CD8-positive, alpha-beta memory T cell (primary cell): ENCODE data around the gene LGR6. TPM values are rescaled to one million over a fixed set of nuclear protein-coding genes. Genes with fewer than 3 reads are reported as not detected.

ENCODE experiments used
- CTCF ChIA-PET: fragments of 350-600 bp; sonication (Branson Sonifier 250); formaldehyde crosslinking; loops from one replicate; lab custom pipeline; 2021; ENCODE audit warnings: antibody characterized with exemption; lab: Charles Lee
- POLR2A ChIA-PET: fragments of 350-600 bp; sonication (Branson Sonifier 250); formaldehyde crosslinking; loops from one replicate; lab custom pipeline; 2021; ENCODE audit warnings: antibody characterized with exemption; lab: Charles Lee
- DNase-seq, 5 donors: peaks; one replicate each; pipeline versions ENCODE4 v3.0.0 to v3.0.0-alpha.2; 2020 to 2022; ENCODE audit warnings: mixed read lengths in 1 of 5
- H3K27ac ChIP-seq: one replicate; pipeline ENCODE4 v1.7.0; 2013; ENCODE audit warnings: low read depth, mild to moderate bottlenecking, low read length, moderate library complexity
- H3K27me3 ChIP-seq: 2 replicates; pipeline ENCODE4 v1.7.0; 2013; ENCODE audit warnings: low read length, mild to moderate bottlenecking; ENCODE audit not compliant: insufficient read depth, poor library complexity, severe bottlenecking
- H3K36me3 ChIP-seq: 2 replicates; pipeline ENCODE4 v1.7.0; 2013; ENCODE audit warnings: mild to moderate bottlenecking, low read length, moderate library complexity; ENCODE audit not compliant: insufficient read depth
- H3K4me1 ChIP-seq: 2 replicates; pipeline ENCODE4 v1.7.0; 2013; ENCODE audit warnings: mild to moderate bottlenecking, low read length, moderate library complexity; ENCODE audit not compliant: insufficient read depth
- H3K4me3 ChIP-seq: 2 replicates; pipeline ENCODE4 v1.7.0; 2013; ENCODE audit warnings: mild to moderate bottlenecking, low read length
- H3K9me3 ChIP-seq: 2 replicates; pipeline ENCODE4 v1.7.0; 2013; ENCODE audit warnings: mild to moderate bottlenecking, low read length
- H3K27ac Mint-ChIP-seq, 8 donors: one replicate each; pipeline ENCODE4 v1.8.0; 2020 to 2021; ENCODE audit warnings: mixed read lengths in 8 of 8, mild to moderate bottlenecking in 6 of 8, inconsistent platforms in 3 of 8, moderate library complexity in 3 of 8
- H3K27me3 Mint-ChIP-seq, 2 donors: one replicate each; pipeline ENCODE4 v1.8.0; 2020 to 2021; ENCODE audit warnings: mixed read lengths in 2 of 2, mild to moderate bottlenecking in 1 of 2, moderate library complexity in 1 of 2
- H3K36me3 Mint-ChIP-seq, 3 donors: one replicate each; pipeline ENCODE4 v1.8.0; 2020 to 2021; ENCODE audit warnings: mixed read lengths in 3 of 3, inconsistent platforms in 1 of 3, mild to moderate bottlenecking in 1 of 3
- H3K4me1 Mint-ChIP-seq, 3 donors: one replicate each; pipeline ENCODE4 v1.8.0; 2020 to 2021; ENCODE audit warnings: mixed read lengths in 3 of 3, inconsistent platforms in 1 of 3, mild to moderate bottlenecking in 1 of 3
- H3K4me3 Mint-ChIP-seq, 7 donors: one replicate each; pipeline ENCODE4 v1.8.0; 2020 to 2021; ENCODE audit warnings: mixed read lengths in 7 of 7, mild to moderate bottlenecking in 6 of 7, moderate library complexity in 4 of 7, inconsistent platforms in 2 of 7
- H3K9me3 Mint-ChIP-seq, 5 donors: one replicate each; pipeline ENCODE4 v1.8.0; 2020 to 2022; ENCODE audit warnings: mixed read lengths in 5 of 5, mild to moderate bottlenecking in 3 of 5, moderate library complexity in 2 of 5, inconsistent platforms in 1 of 5
- polyA plus RNA-seq: library from polyadenylated mRNA; unstranded; fragments of 300-500 nt; fragmentation: Illumina TruSeq; gene quantifications from one replicate; pipeline ENCODE4 v1.2.3, GENCODE V29; 2021
- total RNA-seq, 2 experiments: library from RNA; stranded (reverse); gene quantifications; one replicate each; pipeline ENCODE4 v1.2.3, GENCODE V29; 2021

LGR6 gene
- total and polyA plus RNA-seq, 3 experiments from 2014 or later: 0.40 to 3.1 (median 0.53) TPM

- Histone ChIP-seq H3K36me3 (no peaks in the 10 kb centered on the region), H3K27me3 (no peaks in the 10 kb centered on the region), H3K4me3 (no peak overlapping the region), H3K27ac (no peak overlapping the region), H3K9me3 (no peaks in the 10 kb centered on the region), H3K4me1 (peaks cover 5% of the 10 kb centered on the region)
- H3K4me1 Mint-ChIP-seq: peaks cover 10 to 15% (median 14%) of the 10 kb centered on the region in 3 donors
- no peak overlapping the region for H3K4me3 Mint-ChIP-seq
- peaks cover 0 to 24% (median 0%) of the 10 kb centered on the region in 3 donors for H3K36me3 Mint-ChIP-seq
- H3K27me3 Mint-ChIP-seq: peaks cover 0 to 5% of the 10 kb centered on the region in 2 donors
- POLR2A ChIA-PET: no interaction called here
- CTCF ChIA-PET: no interaction called here
- no peaks in the 10 kb centered on the region for H3K9me3 Mint-ChIP-seq
- DNase-seq: no peak
- H3K27ac Mint-ChIP-seq: peak overlapping the region in 1 of 8 donors; percentile 77
These were observed 35.8 kb downstream of the LGR6 start for GRCh38 chr1:202229376-202229775.

- Mint-ChIP-seq H3K27me3 (peaks cover 0 to 1% of the 10 kb centered on the region in 2 donors), H3K4me1 (peaks cover 10 to 15% (median 14%) of the 10 kb centered on the region in 3 donors), H3K9me3 (no peaks in the 10 kb centered on the region), H3K36me3 (peaks cover 0 to 24% (median 1%) of the 10 kb centered on the region in 3 donors), H3K27ac (peak overlapping the region in 1 of 8 donors; percentile 81), H3K4me3 (peak overlapping the region in 1 of 7 donors; percentile 27)
- ChIA-PET POLR2A (no interaction called here), CTCF (no interaction called here)
- Histone ChIP-seq H3K4me3 (no peak overlapping the region), H3K27ac (no peak overlapping the region), H3K27me3 (no peaks in the 10 kb centered on the region), H3K9me3 (no peaks in the 10 kb centered on the region), H3K4me1 (peaks cover 5% of the 10 kb centered on the region), H3K36me3 (no peaks in the 10 kb centered on the region)
- DNase-seq: no peak
These were observed 36.7 kb downstream of the LGR6 start for GRCh38 chr1:202230061-202230938.

- Mint-ChIP-seq H3K36me3 (peaks cover under 1 to 24% (median 1%) of the 10 kb centered on the region in 3 donors), H3K9me3 (no peaks in the 10 kb centered on the region), H3K4me1 (peaks cover 10 to 15% (median 14%) of the 10 kb centered on the region in 3 donors), H3K4me3 (peak overlapping the region in 1 of 7 donors; percentile 27), H3K27me3 (peaks cover 0 to 1% of the 10 kb centered on the region in 2 donors), H3K27ac (no peak overlapping the region)
- ChIA-PET POLR2A (no interaction called here), CTCF (no interaction called here)
- H3K27ac ChIP-seq: no peak overlapping the region
- H3K4me3 ChIP-seq: no peak overlapping the region
- no peaks in the 10 kb centered on the region for H3K9me3 ChIP-seq
- no peak for DNase-seq
- no peaks in the 10 kb centered on the region for H3K36me3 ChIP-seq
- no peaks in the 10 kb centered on the region for H3K27me3 ChIP-seq
- peaks cover 5% of the 10 kb centered on the region for H3K4me1 ChIP-seq
These were observed 37.5 kb downstream of the LGR6 start for GRCh38 chr1:202230939-202231645.

GRCh38 chr1:202233171-202233570 lies 39.6 kb downstream of the LGR6 start:
- H3K36me3 ChIP-seq: no peaks in the 10 kb centered on the region
- H3K4me3 ChIP-seq: no peak overlapping the region
- no peak overlapping the region for H3K27ac ChIP-seq
- ChIA-PET POLR2A (no interaction called here), CTCF (no interaction called here)
- Mint-ChIP-seq H3K4me3 (no peak overlapping the region), H3K9me3 (no peaks in the 10 kb centered on the region), H3K27ac (peak overlapping the region in 1 of 8 donors; percentile 84), H3K27me3 (peaks cover 4 to 12% of the 10 kb centered on the region in 2 donors), H3K36me3 (peaks cover 4 to 22% (median 5%) of the 10 kb centered on the region in 3 donors), H3K4me1 (peaks cover 4 to 7% (median 7%) of the 10 kb centered on the region in 3 donors)
- no peaks in the 10 kb centered on the region for H3K9me3 ChIP-seq
- H3K27me3 ChIP-seq: no peaks in the 10 kb centered on the region
- no peaks in the 10 kb centered on the region for H3K4me1 ChIP-seq
- no peak for DNase-seq

- H3K27me3 Mint-ChIP-seq: peaks cover 4 to 12% of the 10 kb centered on the region in 2 donors
- no peak overlapping the region for H3K27ac Mint-ChIP-seq
- Histone ChIP-seq H3K27ac (no peak overlapping the region), H3K4me1 (no peaks in the 10 kb centered on the region), H3K36me3 (no peaks in the 10 kb centered on the region), H3K4me3 (no peak overlapping the region), H3K27me3 (no peaks in the 10 kb centered on the region), H3K9me3 (no peaks in the 10 kb centered on the region)
- H3K4me1 Mint-ChIP-seq: peaks cover 0 to 4% (median 3%) of the 10 kb centered on the region in 3 donors
- no peak overlapping the region for H3K4me3 Mint-ChIP-seq
- no peak for DNase-seq
- ChIA-PET POLR2A (no interaction called here), CTCF (no interaction called here)
- H3K36me3 Mint-ChIP-seq: peaks cover 4 to 19% (median 5%) of the 10 kb centered on the region in 3 donors
- no peaks in the 10 kb centered on the region for H3K9me3 Mint-ChIP-seq
These were observed 40.2 kb downstream of the LGR6 start for GRCh38 chr1:202233804-202234203.

GRCh38 chr1:202234331-202235002 lies 40.9 kb downstream of the LGR6 start:
- Mint-ChIP-seq H3K36me3 (peaks cover 4 to 16% (median 5%) of the 10 kb centered on the region in 3 donors), H3K27ac (no peak overlapping the region), H3K4me1 (peaks cover 0 to 3% (median 2%) of the 10 kb centered on the region in 3 donors), H3K27me3 (peaks cover 4 to 12% of the 10 kb centered on the region in 2 donors), H3K4me3 (no peak overlapping the region), H3K9me3 (no peaks in the 10 kb centered on the region)
- H3K36me3 ChIP-seq: no peaks in the 10 kb centered on the region
- ChIA-PET CTCF (interaction anchor here (1.4 kb wide), 1 partner anchor 33 kb away, joined by 3 read pairs; no protein-coding TSS in a partner anchor), POLR2A (no interaction called here)
- DNase-seq: no peak
- no peak overlapping the region for H3K27ac ChIP-seq
- no peaks in the 10 kb centered on the region for H3K27me3 ChIP-seq
- H3K4me3 ChIP-seq: no peak overlapping the region
- H3K9me3 ChIP-seq: no peaks in the 10 kb centered on the region
- no peaks in the 10 kb centered on the region for H3K4me1 ChIP-seq

GRCh38 chr1:202235003-202235660 lies 41.5 kb downstream of the LGR6 start:
- no peak overlapping the region for H3K4me3 Mint-ChIP-seq
- ChIA-PET CTCF (interaction anchor here (1.4 kb wide), 1 partner anchor 32 kb away, joined by 3 read pairs; no protein-coding TSS in a partner anchor), POLR2A (no interaction called here)
- Histone ChIP-seq H3K27ac (no peak overlapping the region), H3K9me3 (no peaks in the 10 kb centered on the region), H3K27me3 (no peaks in the 10 kb centered on the region), H3K36me3 (no peaks in the 10 kb centered on the region), H3K4me3 (no peak overlapping the region), H3K4me1 (no peaks in the 10 kb centered on the region)
- no peaks in the 10 kb centered on the region for H3K9me3 Mint-ChIP-seq
- peaks cover 4 to 12% of the 10 kb centered on the region in 2 donors for H3K27me3 Mint-ChIP-seq
- peaks cover 4 to 13% (median 5%) of the 10 kb centered on the region in 3 donors for H3K36me3 Mint-ChIP-seq
- H3K27ac Mint-ChIP-seq: no peak overlapping the region
- peaks cover 0 to 3% (median 2%) of the 10 kb centered on the region in 3 donors for H3K4me1 Mint-ChIP-seq
- no peak for DNase-seq
